A549 treated with dexamethasone at 1 μM for 4 hours (cell line): ENCODE data around the gene SLC9A5. TPM values are rescaled to one million over a fixed set of nuclear protein-coding genes. Genes with fewer than 3 reads are reported as not detected.

Source experiments
- total RNA-seq: library from RNA; stranded (reverse); fragments of 200-300 nt; extraction: Qiagen RNA extraction; gene quantifications from 5 replicates; pipeline ENCODE4 v1.2.3, GENCODE V29; 2022

SLC9A5 gene, protein sequence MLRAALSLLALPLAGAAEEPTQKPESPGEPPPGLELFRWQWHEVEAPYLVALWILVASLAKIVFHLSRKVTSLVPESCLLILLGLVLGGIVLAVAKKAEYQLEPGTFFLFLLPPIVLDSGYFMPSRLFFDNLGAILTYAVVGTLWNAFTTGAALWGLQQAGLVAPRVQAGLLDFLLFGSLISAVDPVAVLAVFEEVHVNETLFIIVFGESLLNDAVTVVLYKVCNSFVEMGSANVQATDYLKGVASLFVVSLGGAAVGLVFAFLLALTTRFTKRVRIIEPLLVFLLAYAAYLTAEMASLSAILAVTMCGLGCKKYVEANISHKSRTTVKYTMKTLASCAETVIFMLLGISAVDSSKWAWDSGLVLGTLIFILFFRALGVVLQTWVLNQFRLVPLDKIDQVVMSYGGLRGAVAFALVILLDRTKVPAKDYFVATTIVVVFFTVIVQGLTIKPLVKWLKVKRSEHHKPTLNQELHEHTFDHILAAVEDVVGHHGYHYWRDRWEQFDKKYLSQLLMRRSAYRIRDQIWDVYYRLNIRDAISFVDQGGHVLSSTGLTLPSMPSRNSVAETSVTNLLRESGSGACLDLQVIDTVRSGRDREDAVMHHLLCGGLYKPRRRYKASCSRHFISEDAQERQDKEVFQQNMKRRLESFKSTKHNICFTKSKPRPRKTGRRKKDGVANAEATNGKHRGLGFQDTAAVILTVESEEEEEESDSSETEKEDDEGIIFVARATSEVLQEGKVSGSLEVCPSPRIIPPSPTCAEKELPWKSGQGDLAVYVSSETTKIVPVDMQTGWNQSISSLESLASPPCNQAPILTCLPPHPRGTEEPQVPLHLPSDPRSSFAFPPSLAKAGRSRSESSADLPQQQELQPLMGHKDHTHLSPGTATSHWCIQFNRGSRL
- 0.87 to 1.7 TPM (median 1.4 TPM) in 5 replicates for total RNA-seq

DNA sequence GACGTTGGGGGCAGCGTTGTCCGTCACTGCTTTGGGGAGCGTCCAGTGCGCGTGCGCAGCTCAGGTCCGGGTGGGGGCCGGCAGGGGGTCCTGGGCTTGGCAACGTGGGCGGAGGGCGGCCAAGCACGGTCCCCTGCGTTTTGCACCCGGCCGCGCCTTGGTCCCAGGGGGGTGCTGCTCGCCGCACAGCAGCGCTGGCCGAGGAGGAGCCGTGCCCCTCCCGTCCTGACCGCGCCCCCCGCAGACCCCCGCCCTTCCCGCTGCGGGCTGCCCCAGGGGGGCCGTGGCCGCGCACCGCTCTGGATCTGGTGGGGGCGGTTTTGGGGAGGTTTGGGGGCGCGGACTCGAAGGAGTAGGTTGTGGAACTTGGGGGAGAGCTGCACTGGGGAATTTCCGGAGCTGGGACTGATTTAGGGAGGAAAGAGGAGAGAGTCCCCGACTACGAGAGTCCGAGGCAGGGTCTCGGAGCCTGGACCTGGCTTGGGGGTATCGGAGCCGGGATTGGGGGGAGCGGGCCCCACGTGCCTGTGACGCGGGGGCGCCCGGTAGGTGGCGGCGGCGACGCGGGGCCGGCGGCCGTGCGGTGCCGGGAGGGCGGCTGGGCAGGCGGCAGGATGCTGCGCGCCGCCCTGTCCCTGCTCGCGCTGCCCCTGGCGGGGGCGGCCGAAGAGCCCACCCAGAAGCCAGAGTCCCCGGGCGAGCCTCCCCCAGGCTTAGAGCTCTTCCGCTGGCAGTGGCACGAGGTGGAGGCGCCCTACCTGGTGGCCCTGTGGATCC, at the start of gene SLC9A5:
Gene SLC9A5 (plus strand): TSS at position 579 of the 777 bp plus-strand sequence. CDS start 36 bp downstream, at position 615.

DNA sequence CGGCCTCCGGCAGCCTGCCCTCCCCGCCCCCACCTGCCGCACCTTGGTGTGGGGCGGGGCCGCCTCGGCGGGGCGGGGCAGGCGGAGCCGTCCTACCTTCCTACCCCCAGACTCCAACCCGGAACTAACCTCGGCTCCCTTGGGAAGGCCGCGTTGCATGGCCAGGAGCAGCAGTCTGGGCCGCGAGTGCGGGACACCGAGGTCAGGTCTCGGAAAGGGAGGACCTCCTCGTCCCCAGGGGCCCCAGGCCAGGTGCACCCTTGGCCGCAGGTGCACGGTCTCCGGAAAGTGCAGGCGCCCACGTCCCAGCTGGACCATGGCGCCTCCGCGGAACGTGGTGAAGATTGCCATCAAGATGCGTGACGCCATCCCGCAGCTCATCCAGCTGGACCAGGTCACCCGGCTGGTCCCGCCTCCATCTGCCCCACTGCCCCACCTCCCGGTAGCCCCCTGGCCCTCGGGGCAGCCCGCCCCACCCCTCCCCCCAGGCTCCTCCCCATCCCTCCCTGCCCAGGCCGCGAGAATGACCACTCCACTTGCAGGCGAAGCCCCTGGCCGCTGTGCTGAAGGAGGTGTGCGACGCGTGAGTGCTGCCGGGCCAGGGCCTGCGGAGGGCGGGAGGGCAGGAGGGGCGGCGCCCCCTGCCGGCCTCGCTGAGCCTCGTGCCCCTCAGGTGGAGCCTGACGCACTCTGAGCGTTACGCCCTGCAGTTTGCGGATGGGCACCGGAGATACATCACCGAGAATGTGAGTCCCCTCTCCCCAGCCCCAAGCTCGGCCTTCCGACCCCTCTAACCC, 49.6 kb upstream of the SLC9A5 start, which contains the start of gene ELMO3:
Gene ELMO3 (plus strand): TSS at position 121 of the 797 bp plus-strand sequence. CDS start 196 bp downstream, at position 317.

DNA sequence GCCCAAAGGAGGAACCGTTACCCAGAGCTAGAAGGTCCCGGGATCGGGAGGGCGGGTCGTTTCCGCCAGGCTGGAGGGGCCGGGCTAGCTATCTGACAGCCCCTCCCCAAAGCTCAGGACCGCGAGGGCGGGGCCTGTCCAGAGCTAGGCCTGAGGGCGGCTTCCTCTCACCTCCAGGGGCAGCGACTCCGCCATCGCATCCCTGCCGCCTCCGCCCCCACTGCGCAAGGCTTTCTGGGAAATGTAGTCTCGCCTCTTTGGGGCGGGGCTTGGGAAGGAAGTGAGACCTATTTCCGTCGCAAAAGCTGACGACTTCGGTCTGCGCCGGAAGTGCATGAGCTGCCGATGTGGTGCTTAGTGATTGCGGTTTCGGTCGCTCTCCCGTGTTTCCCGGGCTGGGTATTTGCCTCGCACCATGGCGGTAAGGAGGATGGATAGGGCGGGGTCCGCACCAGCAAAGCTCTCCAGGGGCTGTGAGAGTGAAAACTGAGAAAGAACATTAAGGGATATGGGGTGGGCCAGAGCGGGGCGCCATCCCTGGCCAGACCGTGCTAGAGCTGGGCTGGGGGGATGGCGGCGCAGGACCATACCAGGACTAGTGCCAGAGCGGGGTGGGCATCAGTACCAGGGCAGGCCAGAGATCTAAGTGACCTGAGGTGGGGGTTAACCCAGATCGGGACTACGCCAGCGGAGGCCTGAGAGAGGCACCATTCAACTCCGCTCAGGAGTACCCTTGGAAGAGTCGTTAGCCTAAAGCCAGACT, 21.8 kb upstream of the SLC9A5 start, which contains the start of gene TMEM208:
Gene TMEM208 (plus strand): TSS at position 327 of the 763 bp plus-strand sequence. CDS start 89 bp downstream, at position 416.

DNA sequence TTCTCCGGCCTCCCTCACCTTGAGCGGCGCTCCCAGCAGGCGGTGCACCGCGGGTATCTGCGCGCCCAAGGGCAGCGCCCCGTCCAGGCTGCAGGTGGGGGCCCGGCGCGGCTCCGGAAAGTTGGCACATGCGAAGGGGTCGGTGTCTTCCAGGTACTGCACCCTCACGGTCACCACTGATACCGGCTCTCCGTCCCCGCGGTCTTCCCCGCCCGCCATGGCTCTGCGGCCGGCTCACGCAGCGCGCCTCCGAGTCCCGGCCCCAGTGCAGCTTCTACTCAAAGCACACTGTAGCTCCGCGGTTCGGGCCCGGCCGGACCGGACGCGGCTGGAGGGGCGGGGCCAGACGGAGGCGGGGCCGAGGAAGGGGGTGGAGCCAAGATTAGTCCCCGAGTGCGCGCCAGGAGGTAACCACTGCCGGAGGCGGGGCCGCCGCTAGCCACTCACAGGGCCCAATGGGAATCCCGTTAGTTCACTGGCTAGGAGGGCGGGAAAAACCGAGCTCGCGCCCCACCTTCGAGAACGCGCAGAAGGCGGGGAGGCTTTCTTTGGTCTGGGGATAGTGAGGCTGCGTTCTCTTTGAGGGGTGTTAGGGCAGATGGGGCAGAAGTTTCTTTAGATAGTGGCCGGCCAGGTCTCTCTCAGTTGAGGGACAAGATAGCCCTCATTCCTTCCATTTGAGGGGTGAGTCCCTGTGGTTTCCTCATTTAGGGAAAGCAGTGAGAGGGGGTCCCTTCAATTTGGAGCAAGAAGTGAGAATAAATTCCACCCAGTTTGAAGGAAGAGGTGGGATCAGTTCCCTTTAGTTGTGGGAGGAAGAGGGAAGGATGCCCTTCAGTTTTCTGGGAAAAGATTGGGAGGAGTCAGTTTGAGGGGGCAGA, 1.3 kb upstream of the SLC9A5 start, which contains the start of gene FHOD1:
Gene FHOD1 (minus strand): TSS at position 290 of the 881 bp plus-strand sequence. CDS start 71 bp downstream, at position 219.

DNA sequence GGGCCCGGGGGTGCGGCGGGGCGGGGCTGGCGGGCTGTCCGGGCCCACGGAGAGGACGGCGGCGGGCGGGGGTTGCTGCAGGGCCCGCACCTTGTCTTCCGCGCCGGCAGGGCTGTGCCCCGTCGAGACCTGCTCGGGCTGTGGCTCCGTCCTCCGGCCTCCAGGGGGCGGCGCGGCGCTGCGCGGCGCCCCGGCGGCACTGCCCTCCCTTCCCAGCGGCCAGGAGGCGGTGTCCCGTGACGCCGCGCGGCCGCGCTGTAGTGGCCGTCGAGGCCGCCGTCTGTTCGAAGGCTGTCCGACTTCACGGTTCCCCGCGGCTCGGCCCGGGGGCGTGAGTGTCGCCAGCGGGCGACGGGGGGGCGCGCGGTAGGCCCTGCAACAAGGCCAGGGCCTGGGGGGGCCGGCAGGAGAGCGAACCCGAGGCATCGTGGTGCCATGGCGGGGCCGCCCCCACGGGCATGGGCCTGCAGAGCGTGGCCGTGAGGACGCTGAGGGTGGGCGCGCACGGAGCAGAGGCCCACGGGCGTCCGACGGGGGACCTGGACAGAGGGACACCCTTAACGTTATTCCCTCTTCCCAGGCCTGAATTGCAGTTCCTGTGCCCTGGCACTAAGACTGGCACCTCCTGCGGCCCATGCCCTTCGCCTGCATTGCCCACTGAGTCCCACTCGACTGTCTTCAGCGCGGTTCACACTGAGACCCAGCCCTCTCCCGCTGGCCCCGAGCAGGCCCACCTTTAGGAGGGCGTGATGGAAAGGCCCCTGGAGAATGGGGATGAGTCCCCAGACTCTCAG, 30.7 kb downstream of the SLC9A5 start, which contains the start of gene PLEKHG4:
Gene PLEKHG4 (plus strand): TSS at position 237 of the 794 bp plus-strand sequence. CDS start 513 bp downstream, at position 750.

Other genes starting within 250 kb of the SLC9A5 start
- gene CBFB, start 219.8 kb upstream of the SLC9A5 start, total RNA-seq: 54.0 to 76.9 TPM (median 70.6 TPM) in 5 replicates
- 24.4 to 28.0 TPM (median 26.4 TPM) in 5 replicates for gene PHAF1, start 139.0 kb upstream of the SLC9A5 start, total RNA-seq
- gene B3GNT9, start 98.0 kb upstream of the SLC9A5 start, total RNA-seq: 7.6 to 11.4 TPM (median 9.6 TPM) in 5 replicates
- gene TRADD, start 89.1 kb upstream of the SLC9A5 start, total RNA-seq: 16.3 to 19.9 TPM (median 17.7 TPM) in 5 replicates
- 4.8 to 9.2 TPM (median 6.8 TPM) in 5 replicates for gene FBXL8, start 89.0 kb upstream of the SLC9A5 start, total RNA-seq
- gene HSF4, start 84.2 kb upstream of the SLC9A5 start, total RNA-seq: 9.6 to 17.0 TPM (median 14.8 TPM) in 5 replicates
- 95.9 to 112 TPM (median 105 TPM) in 5 replicates for gene NOL3, start 78.4 kb upstream of the SLC9A5 start, total RNA-seq
- 4.4 to 8.0 TPM (median 6.2 TPM) in 5 replicates for gene MATCAP1, start 65.0 kb upstream of the SLC9A5 start, total RNA-seq
- 0.05 to 0.21 TPM (median 0.06 TPM) in 5 replicates for gene EXOC3L1, start 58.8 kb upstream of the SLC9A5 start, total RNA-seq
- 77.3 to 103 TPM (median 101 TPM) in 5 replicates for gene E2F4, start 56.8 kb upstream of the SLC9A5 start, total RNA-seq
- gene ELMO3, start 49.8 kb upstream of the SLC9A5 start, total RNA-seq: 0.59 to 1.7 TPM (median 0.98 TPM) in 5 replicates
- gene TMEM208, start 21.8 kb upstream of the SLC9A5 start, total RNA-seq: 77.9 to 91.6 TPM (median 80.0 TPM) in 5 replicates
- 31.3 to 53.0 TPM (median 49.4 TPM) in 5 replicates for gene FHOD1, start 1.5 kb upstream of the SLC9A5 start, total RNA-seq
- gene PLEKHG4, start 30.6 kb downstream of the SLC9A5 start, total RNA-seq: 10.1 to 14.2 TPM (median 12.5 TPM) in 5 replicates
- 0.11 to 0.47 TPM (median 0.34 TPM) in 5 replicates for gene KCTD19, start 77.8 kb downstream of the SLC9A5 start, total RNA-seq
- gene LRRC36, start 77.8 kb downstream of the SLC9A5 start, total RNA-seq: 0.11 to 0.14 TPM in 2 of 5 replicates, not detected in the others
- 9.2 to 13.3 TPM (median 12.4 TPM) in 5 replicates for gene TPPP3, start 144.5 kb downstream of the SLC9A5 start, total RNA-seq
- 4.6 to 7.4 TPM (median 5.5 TPM) in 5 replicates for gene ZDHHC1, start 167.5 kb downstream of the SLC9A5 start, total RNA-seq
- gene HSD11B2, start 182.1 kb downstream of the SLC9A5 start, total RNA-seq: 1.6 to 3.3 TPM (median 2.4 TPM) in 5 replicates
- 103 to 118 TPM (median 107 TPM) in 5 replicates for gene ATP6V0D1, start 232.2 kb downstream of the SLC9A5 start, total RNA-seq
- gene AGRP, start 234.6 kb downstream of the SLC9A5 start, total RNA-seq: 0.13 TPM in 1 of 5 replicates, not detected in the others